ENCODE measurements around the gene CGRRF1. TPM values are rescaled to one million over a fixed set of nuclear protein-coding genes. Genes with fewer than 3 reads are reported as not detected.

The CGRRF1 gene
- total and polyA plus RNA-seq, 2 of the 13 experiments (the other 11 are each of a cell fraction or from before 2014, with no cell fraction given), result 16.8 to 18.2 TPM

DNA sequence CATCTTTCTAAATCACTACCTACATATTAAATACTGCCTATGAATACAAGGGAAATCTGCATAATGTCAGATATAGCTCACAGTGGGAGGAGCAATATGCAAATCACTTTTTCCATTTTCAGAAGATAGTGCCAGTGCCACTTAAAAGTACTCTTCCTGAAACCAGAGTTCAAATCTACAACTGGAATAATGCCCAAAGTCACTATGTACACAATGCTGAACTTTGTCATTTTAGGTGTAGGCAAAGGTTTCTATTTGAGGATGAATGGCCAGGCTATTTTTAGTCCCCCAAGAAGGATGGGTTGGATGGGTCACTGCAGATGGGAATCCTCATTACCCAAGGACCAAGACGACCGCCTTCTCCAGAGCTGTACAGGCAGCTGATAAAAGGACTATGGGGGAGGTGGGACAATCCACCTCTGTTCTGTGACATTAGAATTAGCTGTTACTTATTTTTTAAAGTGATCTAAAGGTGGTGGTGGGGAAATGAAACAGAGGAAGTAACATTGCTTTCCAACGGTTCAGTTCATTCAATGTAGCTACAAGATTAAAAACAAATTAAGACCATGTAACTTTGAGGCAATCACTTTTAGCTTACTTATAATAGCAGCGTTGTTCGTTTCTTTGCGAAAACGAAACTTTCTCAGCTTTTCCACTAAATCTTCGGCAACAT is 26.5 kb upstream of the CGRRF1 start (continued):
- TF ChIP-seq SNRNP70 (IDR thresholded peaks at IDR 0.05; ENCODE audit: low read depth, low read length), result no peak
- peak; percentile 90 for TF ChIP-seq HNF4A (CRISPR knock-in tag; IDR thresholded peaks at IDR 0.05)
- peak; percentile 59 for TF ChIP-seq HDAC1 (CRISPR knock-in tag; IDR thresholded peaks at IDR 0.05)
- peak; percentile 61; the same call in 1 of the 2 replicates for TF ChIP-seq ERF (CRISPR knock-in tag; IDR thresholded peaks at IDR 0.05)
- peak; percentile 60; the same call in 1 of the 2 replicates for TF ChIP-seq KDM6A (CRISPR knock-in tag; IDR thresholded peaks at IDR 0.05; ENCODE audit: low read depth)
- TF ChIP-seq FOXJ3 (CRISPR knock-in tag; IDR thresholded peaks at IDR 0.05; ENCODE audit: borderline replicate concordance), result 0 out of 2 replicates have a peak, but pooled peaks have one; percentile 15
- peak; percentile 27 for TF ChIP-seq THAP11 (CRISPR knock-in tag; IDR thresholded peaks at IDR 0.05)
- TF ChIP-seq ZNF264 (CRISPR knock-in tag; IDR thresholded peaks at IDR 0.05), result peak; percentile 41; the same call in 1 of the 2 replicates
- 0 out of 2 replicates have a peak, but pooled peaks have one; percentile 37 for TF ChIP-seq ISL2 (CRISPR knock-in tag; IDR thresholded peaks at IDR 0.05)
- TF ChIP-seq ELF1 (CRISPR knock-in tag; IDR thresholded peaks at IDR 0.05), result peak; percentile 41; the same call in 1 of the 2 replicates

DNA sequence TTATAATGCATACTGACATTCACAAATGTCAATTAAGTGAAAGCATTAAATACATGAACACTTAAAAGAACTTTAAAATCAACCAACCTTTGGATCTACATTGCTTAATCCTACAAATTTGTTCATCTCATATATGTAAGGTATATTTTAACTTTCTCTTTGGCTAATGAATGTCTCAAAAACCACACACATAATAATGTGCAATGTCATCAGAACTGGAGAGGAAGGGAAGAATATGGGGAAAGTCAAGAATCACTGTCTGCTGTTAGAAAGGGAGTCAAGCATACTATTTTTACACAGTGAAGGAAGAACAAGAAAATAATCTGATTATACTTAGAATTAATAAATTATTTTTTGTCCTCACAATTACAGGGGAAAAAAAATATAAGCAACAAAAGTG is 25.9 kb upstream of the CGRRF1 start:
- peaks cover 12% of the 10 kb centered on the region for H4K20me1 ChIP-seq (ENCODE audit: insufficient read depth, low read length)
- H2AFZ ChIP-seq (ENCODE audit: low read length), result no peak overlapping the region
- in situ Hi-C loops (cut with HindIII; ENCODE audit: extremely low pct_ligation_motif_present, low pct_unique_long_range_greater_than_20kb) (loop anchor here (10.0 kb wide), 1 partner anchor 119 kb away; no protein-coding TSS in a partner anchor), intact Hi-C loops (cut with micrococcal nuclease; ENCODE audit: unreplicated experiment) (no loop called here)
- DNase-seq (ENCODE audit: low spot score) (no peak), FAIRE-seq (no peak), ATAC-seq (no peak)
- H3K4me3 ChIP-seq (replicated peaks in 1 of 3; ENCODE audit: insufficient read depth in 1 of 3, low read depth in 2 of 3, low read length in 3 of 3), result no peak overlapping the region
- no peak for TF ChIP-seq NR2F6 (IDR thresholded peaks at IDR 0.05)
- no peak for TF ChIP-seq NR2F6 (CRISPR knock-in tag; IDR thresholded peaks at IDR 0.05)
- TF ChIP-seq ZNF549 (CRISPR knock-in tag; IDR thresholded peaks at IDR 0.05), result no peak
- TF ChIP-seq DNMT1 (CRISPR knock-in tag; IDR thresholded peaks at IDR 0.05), result no peak
- no peak for TF ChIP-seq ETV6 (CRISPR knock-in tag; conservative IDR thresholded peaks at IDR 0.05)
- peak; percentile 77 for TF ChIP-seq MAFF (IDR thresholded peaks at IDR 0.05; ENCODE audit: low read depth, low read length)
- no peak for TF ChIP-seq ZNF296 (CRISPR knock-in tag; conservative IDR thresholded peaks at IDR 0.05)
- peak; percentile 86 to 89 for TF ChIP-seq MAFK (conservative IDR thresholded peaks at IDR 0.05 in 1 of 2, IDR thresholded peaks at IDR 0.05 in 1 of 2; ENCODE audit: low read length in 2 of 2)
- TF ChIP-seq MED13 (CRISPR knock-in tag; IDR thresholded peaks at IDR 0.05), result no peak
- TF ChIP-seq DMAP1 (CRISPR knock-in tag; IDR thresholded peaks at IDR 0.05), result no peak
- TF ChIP-seq ZNF44 (CRISPR knock-in tag; IDR thresholded peaks at IDR 0.05), result no peak
- TF ChIP-seq ELF3 (CRISPR knock-in tag; IDR thresholded peaks at IDR 0.05), result no peak
- TF ChIP-seq MYNN (CRISPR knock-in tag; IDR thresholded peaks at IDR 0.05; ENCODE audit: low read depth), result no peak
- no peak for TF ChIP-seq ERF (CRISPR knock-in tag; IDR thresholded peaks at IDR 0.05)
- no peak for TF ChIP-seq NFYC (CRISPR knock-in tag; IDR thresholded peaks at IDR 0.05)
- peaks cover 68% of the 10 kb centered on the region for H3K79me2 ChIP-seq (ENCODE audit: insufficient read depth, low read length)
- peaks cover 0 to 27% of the 10 kb centered on the region in 2 experiments; a peak in 3 of 5 replicates for H3K36me3 ChIP-seq (replicated peaks in 1 of 2; ENCODE audit: control insufficient read depth in 1 of 2, insufficient read depth in 2 of 2, low read length in 2 of 2)
- no peaks in the 10 kb centered on the region; a peak in 1 of 5 replicates for H3K27me3 ChIP-seq (ENCODE audit: control insufficient read depth in 1 of 2, insufficient read depth in 2 of 2, low read length in 2 of 2)
- H3K9ac ChIP-seq (ENCODE audit: insufficient read depth, low read depth, low read length), result no peak overlapping the region
- H3K4me2 ChIP-seq (ENCODE audit: low read depth, low read length), result no peak overlapping the region; the same call in 1 of the 2 replicates
- peaks cover 59% of the 10 kb centered on the region for H3K4me1 ChIP-seq (ENCODE audit: insufficient read depth, low read length)
- peak overlapping the region; percentile 51 for H3K27ac ChIP-seq (ENCODE audit: extremely low read length, insufficient read depth, low read length)
- no TSS peak for BruUV-seq (replicated peaks)
- CTCF ChIA-PET (ENCODE audit: low intra/inter-chr PET ratio, low total read pairs), result no interaction called here
- no peaks in the 10 kb centered on the region for H3K9me3 ChIP-seq (ENCODE audit: low read length)
- POLR2A ChIA-PET, result interaction anchor here (1.3 kb wide), 1 partner anchor 117 kb away, joined by 5 read pairs; no protein-coding TSS in a partner anchor

Data from HepG2 (cell line).